WTC11 (cell line): Measurements from ENCODE around the gene ZNF808. TPM values are rescaled to one million over a fixed set of nuclear protein-coding genes. Genes with fewer than 3 reads are reported as not detected.

ENCODE experiments used
- ATAC-seq: fragments of 200-7000 bp; cut with Tn5 transposase; 2 replicates; pipeline ENCODE4 v1.10.0; 2021; ENCODE audit warnings: mild to moderate bottlenecking, moderate library complexity
- CTCF ChIA-PET: fragments of 300-600 bp; sonication (Branson Sonifier 250); formaldehyde crosslinking; loops from one replicate; lab custom pipeline; 2021; ENCODE audit warnings: antibody characterized with exemption; lab: Charles Lee
- POLR2A ChIA-PET: fragments of 350-600 bp; sonication (Branson Sonifier 250); formaldehyde crosslinking; loops from one replicate; lab custom pipeline; 2021; ENCODE audit warnings: antibody characterized with exemption; lab: Charles Lee
- DNase-seq: peaks from one replicate; pipeline ENCODE4 v3.0.0; 2021; ENCODE audit warnings: low spot score
- H3K27ac Mint-ChIP-seq: 2 replicates; pipeline ENCODE4 v1.8.0; 2021; ENCODE audit warnings: mixed read lengths
- H3K27me3 Mint-ChIP-seq: 2 replicates; pipeline ENCODE4 v1.8.0; 2021; ENCODE audit warnings: low read depth, mild to moderate bottlenecking, moderate library complexity, mixed read lengths
- H3K36me3 Mint-ChIP-seq: 2 replicates; pipeline ENCODE4 v1.8.0; 2021; ENCODE audit warnings: mixed read lengths
- H3K4me1 Mint-ChIP-seq: 2 replicates; pipeline ENCODE4 v1.8.0; 2022; ENCODE audit warnings: mixed read lengths
- H3K4me3 Mint-ChIP-seq: 2 replicates; pipeline ENCODE4 v1.8.0; 2021; ENCODE audit warnings: mild to moderate bottlenecking, moderate library complexity, mixed read lengths
- H3K9me3 Mint-ChIP-seq: 2 replicates; pipeline ENCODE4 v1.8.0; 2021; ENCODE audit warnings: mixed read lengths
- ESRRA ChIP-seq: sonication (generic); formaldehyde crosslinking; IDR thresholded peaks from 2 replicates; pipeline ENCODE4 v1.8.1; 2022; ENCODE audit warnings: mild to moderate bottlenecking, missing genetic modification reagents, borderline replicate concordance
- FOXP1 ChIP-seq: sonication (generic); formaldehyde crosslinking; IDR thresholded peaks from 2 replicates; pipeline ENCODE4 v1.8.0; 2022; ENCODE audit warnings: missing genetic modification reagents, mild to moderate bottlenecking, moderate library complexity, borderline replicate concordance
- GTF2I ChIP-seq: fragments of 250-450 bp; sonication (Bioruptor Pico); conservative IDR thresholded peaks from 2 replicates; pipeline ENCODE4 v1.4.0; 2021; ENCODE audit warnings: mild to moderate bottlenecking
- NR1H2 ChIP-seq: sonication (generic); formaldehyde crosslinking; IDR thresholded peaks from 2 replicates; pipeline ENCODE4 v1.9.0; 2021; ENCODE audit warnings: mild to moderate bottlenecking, moderate library complexity, missing genetic modification reagents
- SP1 ChIP-seq: sonication (generic); formaldehyde crosslinking; conservative IDR thresholded peaks from 2 replicates; pipeline ENCODE4 v1.8.1; 2022; ENCODE audit warnings: missing genetic modification reagents
- ZNF121 ChIP-seq: sonication (generic); formaldehyde crosslinking; IDR thresholded peaks from 2 replicates; pipeline ENCODE4 v1.8.0; 2023; ENCODE audit warnings: missing genetic modification reagents
- ZNF263 ChIP-seq: sonication (generic); formaldehyde crosslinking; IDR thresholded peaks from 2 replicates; pipeline ENCODE4 v1.8.1; 2022; ENCODE audit warnings: low read depth, mild to moderate bottlenecking, moderate library complexity, missing genetic modification reagents
- ZNF416 ChIP-seq: fragments of 250-450 bp; sonication (Bioruptor Pico); IDR thresholded peaks from 2 replicates; pipeline ENCODE4 v1.9.0; 2021; ENCODE audit warnings: mild to moderate bottlenecking, inconsistent platforms
- ZNF671 ChIP-seq: fragments of 250-450 bp; sonication (Bioruptor Pico); IDR thresholded peaks from 2 replicates; pipeline ENCODE4 v1.8.0; 2021; ENCODE audit warnings: mild to moderate bottlenecking
- total RNA-seq: library from RNA; stranded (reverse); gene quantifications from 3 replicates; pipeline ENCODE4 v1.2.3, GENCODE V29; 2021
- TF ChIP-seq, protein P1 (sequence below): sonication (generic); formaldehyde crosslinking; IDR thresholded peaks from 2 replicates; pipeline ENCODE4 v1.8.1; 2022; ENCODE audit warnings: low read depth, missing genetic modification reagents, borderline replicate concordance
- TF ChIP-seq, protein P2 (sequence below): fragments of 250-450 bp; sonication (Bioruptor Pico); IDR thresholded peaks from 2 replicates; pipeline ENCODE4 v2.1.2; 2022; ENCODE audit warnings: mild to moderate bottlenecking, moderate library complexity
- TF ChIP-seq, protein P3 (sequence below): sonication (generic); formaldehyde crosslinking; IDR thresholded peaks from 2 replicates; pipeline ENCODE4 v1.8.1; 2023; ENCODE audit warnings: mild to moderate bottlenecking, missing genetic modification reagents
- TF ChIP-seq, protein P4 (sequence below): sonication (generic); formaldehyde crosslinking; IDR thresholded peaks from 2 replicates; pipeline ENCODE4 v1.8.1; 2022; ENCODE audit warnings: mild to moderate bottlenecking, moderate library complexity, missing genetic modification reagents
- TF ChIP-seq, protein P5 (sequence below): sonication (generic); formaldehyde crosslinking; IDR thresholded peaks from 2 replicates; pipeline ENCODE4 v1.8.0; 2022; ENCODE audit warnings: mild to moderate bottlenecking, missing genetic modification reagents
- TF ChIP-seq, protein P6 (sequence below): sonication (generic); formaldehyde crosslinking; IDR thresholded peaks from 2 replicates; pipeline ENCODE4 v1.8.0; 2023; ENCODE audit warnings: missing genetic modification reagents, mild to moderate bottlenecking, borderline replicate concordance
- TF ChIP-seq, protein P7 (sequence below): sonication (generic); formaldehyde crosslinking; IDR thresholded peaks from 2 replicates; pipeline ENCODE4 v1.8.1; 2022; ENCODE audit warnings: low read depth, mild to moderate bottlenecking, moderate library complexity, missing genetic modification reagents, borderline replicate concordance

ZNF808 gene
- total RNA-seq, 1 experiment from 2014 or later: 59.2 TPM

DNA sequence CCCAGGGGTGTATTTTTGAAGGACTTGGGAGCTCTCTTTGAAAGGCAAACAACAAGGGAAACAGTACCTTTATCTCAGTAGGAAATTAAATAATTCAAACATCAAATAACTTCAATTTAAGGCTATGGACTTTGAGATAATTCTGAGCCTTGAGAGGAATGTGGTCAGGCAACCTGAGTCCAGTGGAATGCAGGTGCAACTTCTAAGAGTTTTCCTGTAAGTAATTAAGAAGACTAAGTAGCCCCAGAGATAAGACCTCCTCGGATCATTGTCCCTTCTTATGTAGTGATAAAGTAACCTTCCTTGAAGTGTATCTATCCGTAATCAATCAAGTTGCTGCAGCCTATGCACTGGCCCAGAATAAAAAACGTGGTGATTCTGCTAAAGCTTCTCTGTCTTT, 71.8 kb downstream of the ZNF808 start:
- DNase-seq (no peak), ATAC-seq (no peak)
- ChIA-PET POLR2A (no interaction called here), CTCF (interaction anchor here (3.0 kb wide), 1 partner anchor 8 kb away, joined by 10 read pairs; no protein-coding TSS in a partner anchor)
- Mint-ChIP-seq H3K27ac (peak overlapping the region; percentile 85), H3K27me3 (no peaks in the 10 kb centered on the region; the same call in 1 of the 2 replicates), H3K9me3 (peaks cover 25% of the 10 kb centered on the region), H3K36me3 (peaks cover 36% of the 10 kb centered on the region)
- no peak for TF ChIP-seq ZNF416 (CRISPR knock-in tag)
- TF ChIP-seq, protein P1, sequence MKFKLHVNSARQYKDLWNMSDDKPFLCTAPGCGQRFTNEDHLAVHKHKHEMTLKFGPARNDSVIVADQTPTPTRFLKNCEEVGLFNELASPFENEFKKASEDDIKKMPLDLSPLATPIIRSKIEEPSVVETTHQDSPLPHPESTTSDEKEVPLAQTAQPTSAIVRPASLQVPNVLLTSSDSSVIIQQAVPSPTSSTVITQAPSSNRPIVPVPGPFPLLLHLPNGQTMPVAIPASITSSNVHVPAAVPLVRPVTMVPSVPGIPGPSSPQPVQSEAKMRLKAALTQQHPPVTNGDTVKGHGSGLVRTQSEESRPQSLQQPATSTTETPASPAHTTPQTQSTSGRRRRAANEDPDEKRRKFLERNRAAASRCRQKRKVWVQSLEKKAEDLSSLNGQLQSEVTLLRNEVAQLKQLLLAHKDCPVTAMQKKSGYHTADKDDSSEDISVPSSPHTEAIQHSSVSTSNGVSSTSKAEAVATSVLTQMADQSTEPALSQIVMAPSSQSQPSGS (CRISPR knock-in tag): no peak
- TF ChIP-seq, protein P2, sequence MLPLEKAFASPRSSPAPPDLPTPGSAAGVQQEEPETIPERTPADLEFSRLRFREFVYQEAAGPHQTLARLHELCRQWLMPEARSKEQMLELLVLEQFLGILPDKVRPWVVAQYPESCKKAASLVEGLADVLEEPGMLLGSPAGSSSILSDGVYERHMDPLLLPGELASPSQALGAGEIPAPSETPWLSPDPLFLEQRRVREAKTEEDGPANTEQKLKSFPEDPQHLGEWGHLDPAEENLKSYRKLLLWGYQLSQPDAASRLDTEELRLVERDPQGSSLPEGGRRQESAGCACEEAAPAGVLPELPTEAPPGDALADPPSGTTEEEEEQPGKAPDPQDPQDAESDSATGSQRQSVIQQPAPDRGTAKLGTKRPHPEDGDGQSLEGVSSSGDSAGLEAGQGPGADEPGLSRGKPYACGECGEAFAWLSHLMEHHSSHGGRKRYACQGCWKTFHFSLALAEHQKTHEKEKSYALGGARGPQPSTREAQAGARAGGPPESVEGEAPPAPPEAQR (CRISPR knock-in tag): no peak
- TF ChIP-seq ESRRA (CRISPR knock-in tag): no peak
- TF ChIP-seq ZNF121 (CRISPR knock-in tag): no peak
- TF ChIP-seq NR1H2 (CRISPR knock-in tag): no peak
- TF ChIP-seq, all 79 proteins: peak for 0
- no peak overlapping the region for H3K4me3 Mint-ChIP-seq
- peaks cover 24% of the 10 kb centered on the region for H3K4me1 Mint-ChIP-seq

DNA sequence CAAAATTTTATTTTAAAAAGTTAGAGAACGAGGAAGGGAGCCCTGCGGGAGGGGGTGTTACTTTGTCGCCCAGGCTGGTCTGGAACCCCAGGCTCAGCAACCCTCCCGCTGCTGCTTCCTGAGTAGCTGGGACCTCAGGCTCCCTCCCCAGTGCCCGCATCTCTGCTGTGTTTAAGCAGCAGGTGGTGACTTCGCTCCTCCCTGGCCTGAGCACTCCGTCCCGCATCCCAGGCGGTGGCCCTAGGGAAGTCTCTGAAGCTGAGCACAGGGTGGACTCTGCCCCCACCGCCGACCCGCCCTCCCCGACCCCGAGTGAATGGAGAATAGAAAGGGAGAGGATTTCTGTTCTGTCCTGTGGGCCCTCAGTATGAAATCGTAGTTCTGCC, 73.2 kb downstream of the ZNF808 start:
- H3K4me3 Mint-ChIP-seq: peak overlapping the region; percentile 82
- H3K27ac Mint-ChIP-seq: peak overlapping the region; percentile 49; the same call in 1 of the 2 replicates
- no peaks in the 10 kb centered on the region; the same call in 1 of the 2 replicates for H3K27me3 Mint-ChIP-seq
- POLR2A ChIA-PET: no interaction called here
- TF ChIP-seq GTF2I (CRISPR knock-in tag) (no peak), ZNF263 (CRISPR knock-in tag) (peak; percentile 82; the same call in 1 of the 2 replicates), ZNF121 (CRISPR knock-in tag) (no peak)
- TF ChIP-seq, protein P3, sequence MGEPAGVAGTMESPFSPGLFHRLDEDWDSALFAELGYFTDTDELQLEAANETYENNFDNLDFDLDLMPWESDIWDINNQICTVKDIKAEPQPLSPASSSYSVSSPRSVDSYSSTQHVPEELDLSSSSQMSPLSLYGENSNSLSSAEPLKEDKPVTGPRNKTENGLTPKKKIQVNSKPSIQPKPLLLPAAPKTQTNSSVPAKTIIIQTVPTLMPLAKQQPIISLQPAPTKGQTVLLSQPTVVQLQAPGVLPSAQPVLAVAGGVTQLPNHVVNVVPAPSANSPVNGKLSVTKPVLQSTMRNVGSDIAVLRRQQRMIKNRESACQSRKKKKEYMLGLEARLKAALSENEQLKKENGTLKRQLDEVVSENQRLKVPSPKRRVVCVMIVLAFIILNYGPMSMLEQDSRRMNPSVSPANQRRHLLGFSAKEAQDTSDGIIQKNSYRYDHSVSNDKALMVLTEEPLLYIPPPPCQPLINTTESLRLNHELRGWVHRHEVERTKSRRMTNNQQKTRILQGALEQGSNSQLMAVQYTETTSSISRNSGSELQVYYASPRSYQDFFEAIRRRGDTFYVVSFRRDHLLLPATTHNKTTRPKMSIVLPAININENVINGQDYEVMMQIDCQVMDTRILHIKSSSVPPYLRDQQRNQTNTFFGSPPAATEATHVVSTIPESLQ (CRISPR knock-in tag): no peak
- TF ChIP-seq, protein P4, sequence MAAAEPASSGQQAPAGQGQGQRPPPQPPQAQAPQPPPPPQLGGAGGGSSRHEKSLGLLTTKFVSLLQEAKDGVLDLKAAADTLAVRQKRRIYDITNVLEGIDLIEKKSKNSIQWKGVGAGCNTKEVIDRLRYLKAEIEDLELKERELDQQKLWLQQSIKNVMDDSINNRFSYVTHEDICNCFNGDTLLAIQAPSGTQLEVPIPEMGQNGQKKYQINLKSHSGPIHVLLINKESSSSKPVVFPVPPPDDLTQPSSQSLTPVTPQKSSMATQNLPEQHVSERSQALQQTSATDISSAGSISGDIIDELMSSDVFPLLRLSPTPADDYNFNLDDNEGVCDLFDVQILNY (CRISPR knock-in tag): no peak
- TF ChIP-seq, all 79 proteins: peak for 1
- peaks cover 21% of the 10 kb centered on the region for H3K9me3 Mint-ChIP-seq
- CTCF ChIA-PET: interaction anchor here (0.6 to 3.0 kb wide), 3 partner anchors 10 to 101 kb away, joined by 3 to 10 read pairs (median 4); no protein-coding TSS in a partner anchor
- ATAC-seq (peak; percentile 14), DNase-seq (peak; percentile 56)
- H3K36me3 Mint-ChIP-seq: peaks cover 28% of the 10 kb centered on the region
- H3K4me1 Mint-ChIP-seq: peaks cover 24% of the 10 kb centered on the region

DNA sequence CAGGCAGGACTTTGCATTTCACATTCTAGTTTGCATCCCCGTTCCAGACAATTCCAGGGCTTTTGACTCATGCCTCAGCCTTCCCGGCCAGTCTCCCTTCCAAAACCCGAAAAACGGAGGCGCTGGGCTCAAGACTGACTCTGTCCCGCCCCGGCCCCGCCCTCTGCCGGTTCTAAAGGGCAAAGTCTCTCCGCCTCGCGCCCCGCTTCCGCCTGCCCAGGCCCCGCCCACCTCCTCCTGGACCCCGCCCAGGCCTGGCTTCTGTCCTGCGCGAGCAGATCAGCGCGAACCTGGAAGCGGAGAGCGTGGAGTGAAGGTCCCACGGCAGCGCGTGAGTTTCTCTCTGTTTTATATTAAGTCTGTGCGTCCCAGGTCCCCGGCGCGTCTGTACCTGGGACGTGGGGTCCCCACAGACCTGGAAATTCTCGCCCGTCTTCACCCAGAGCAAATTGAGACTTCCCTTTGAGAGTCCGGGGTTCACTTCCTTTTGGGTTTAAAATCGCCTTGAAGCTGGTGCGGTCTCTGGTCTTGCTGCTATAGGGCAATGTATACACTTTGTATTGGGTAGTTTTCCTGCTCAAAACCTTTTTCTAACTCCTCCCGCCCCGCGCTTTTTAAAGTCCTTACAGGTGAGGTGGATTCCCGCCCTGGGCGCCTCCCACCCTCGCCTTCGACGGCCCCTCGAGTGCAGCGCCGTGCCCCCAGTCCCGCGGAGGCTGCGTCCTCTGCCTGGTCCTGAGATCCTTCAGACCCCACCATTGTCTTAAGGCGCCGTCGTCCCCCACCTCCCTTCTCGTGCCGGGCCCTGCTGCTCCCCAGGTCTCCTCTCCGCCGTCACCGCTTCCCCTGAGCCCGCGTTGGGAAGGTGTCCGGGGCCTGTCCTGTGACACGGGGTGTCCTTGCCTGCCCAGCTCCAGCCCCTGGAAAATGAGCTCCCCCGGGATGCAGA, 73.8 kb downstream of the ZNF808 start:
- no peaks in the 10 kb centered on the region; the same call in 1 of the 2 replicates for H3K27me3 Mint-ChIP-seq
- H3K36me3 Mint-ChIP-seq: peaks cover 21% of the 10 kb centered on the region
- peak overlapping the region; percentile 82 for H3K4me3 Mint-ChIP-seq
- ChIA-PET POLR2A (interaction anchor here (0.6 kb wide), 1 partner anchor 252 kb away, joined by 5 read pairs; no protein-coding TSS in a partner anchor), CTCF (interaction anchor here (0.8 to 3.0 kb wide), 10 partner anchors 10 to 258 kb away, joined by 3 to 10 read pairs (median 4); partner anchors contain the start of genes ZNF808, ZNF83 and ZNF880)
- peak overlapping the region; percentile 49; the same call in 1 of the 2 replicates for H3K27ac Mint-ChIP-seq
- H3K9me3 Mint-ChIP-seq: peaks cover 15% of the 10 kb centered on the region
- ATAC-seq (peak; percentile 94), DNase-seq (peak; percentile 98)
- peaks cover 29% of the 10 kb centered on the region for H3K4me1 Mint-ChIP-seq
- TF ChIP-seq, protein P5, sequence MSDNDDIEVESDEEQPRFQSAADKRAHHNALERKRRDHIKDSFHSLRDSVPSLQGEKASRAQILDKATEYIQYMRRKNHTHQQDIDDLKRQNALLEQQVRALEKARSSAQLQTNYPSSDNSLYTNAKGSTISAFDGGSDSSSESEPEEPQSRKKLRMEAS (CRISPR knock-in tag): peak; percentile 53; the same call in 1 of the 2 replicates
- TF ChIP-seq, protein P6, sequence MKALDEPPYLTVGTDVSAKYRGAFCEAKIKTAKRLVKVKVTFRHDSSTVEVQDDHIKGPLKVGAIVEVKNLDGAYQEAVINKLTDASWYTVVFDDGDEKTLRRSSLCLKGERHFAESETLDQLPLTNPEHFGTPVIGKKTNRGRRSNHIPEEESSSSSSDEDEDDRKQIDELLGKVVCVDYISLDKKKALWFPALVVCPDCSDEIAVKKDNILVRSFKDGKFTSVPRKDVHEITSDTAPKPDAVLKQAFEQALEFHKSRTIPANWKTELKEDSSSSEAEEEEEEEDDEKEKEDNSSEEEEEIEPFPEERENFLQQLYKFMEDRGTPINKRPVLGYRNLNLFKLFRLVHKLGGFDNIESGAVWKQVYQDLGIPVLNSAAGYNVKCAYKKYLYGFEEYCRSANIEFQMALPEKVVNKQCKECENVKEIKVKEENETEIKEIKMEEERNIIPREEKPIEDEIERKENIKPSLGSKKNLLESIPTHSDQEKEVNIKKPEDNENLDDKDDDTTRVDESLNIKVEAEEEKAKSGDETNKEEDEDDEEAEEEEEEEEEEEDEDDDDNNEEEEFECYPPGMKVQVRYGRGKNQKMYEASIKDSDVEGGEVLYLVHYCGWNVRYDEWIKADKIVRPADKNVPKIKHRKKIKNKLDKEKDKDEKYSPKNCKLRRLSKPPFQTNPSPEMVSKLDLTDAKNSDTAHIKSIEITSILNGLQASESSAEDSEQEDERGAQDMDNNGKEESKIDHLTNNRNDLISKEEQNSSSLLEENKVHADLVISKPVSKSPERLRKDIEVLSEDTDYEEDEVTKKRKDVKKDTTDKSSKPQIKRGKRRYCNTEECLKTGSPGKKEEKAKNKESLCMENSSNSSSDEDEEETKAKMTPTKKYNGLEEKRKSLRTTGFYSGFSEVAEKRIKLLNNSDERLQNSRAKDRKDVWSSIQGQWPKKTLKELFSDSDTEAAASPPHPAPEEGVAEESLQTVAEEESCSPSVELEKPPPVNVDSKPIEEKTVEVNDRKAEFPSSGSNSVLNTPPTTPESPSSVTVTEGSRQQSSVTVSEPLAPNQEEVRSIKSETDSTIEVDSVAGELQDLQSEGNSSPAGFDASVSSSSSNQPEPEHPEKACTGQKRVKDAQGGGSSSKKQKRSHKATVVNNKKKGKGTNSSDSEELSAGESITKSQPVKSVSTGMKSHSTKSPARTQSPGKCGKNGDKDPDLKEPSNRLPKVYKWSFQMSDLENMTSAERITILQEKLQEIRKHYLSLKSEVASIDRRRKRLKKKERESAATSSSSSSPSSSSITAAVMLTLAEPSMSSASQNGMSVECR (CRISPR knock-in tag): 0 out of 2 replicates have a peak, but pooled peaks have one; percentile 23
- TF ChIP-seq SP1 (peak; percentile 77), FOXP1 (CRISPR knock-in tag) (peak; percentile 41; the same call in 1 of the 2 replicates), ZNF671 (CRISPR knock-in tag) (no peak)
- TF ChIP-seq, protein P7, sequence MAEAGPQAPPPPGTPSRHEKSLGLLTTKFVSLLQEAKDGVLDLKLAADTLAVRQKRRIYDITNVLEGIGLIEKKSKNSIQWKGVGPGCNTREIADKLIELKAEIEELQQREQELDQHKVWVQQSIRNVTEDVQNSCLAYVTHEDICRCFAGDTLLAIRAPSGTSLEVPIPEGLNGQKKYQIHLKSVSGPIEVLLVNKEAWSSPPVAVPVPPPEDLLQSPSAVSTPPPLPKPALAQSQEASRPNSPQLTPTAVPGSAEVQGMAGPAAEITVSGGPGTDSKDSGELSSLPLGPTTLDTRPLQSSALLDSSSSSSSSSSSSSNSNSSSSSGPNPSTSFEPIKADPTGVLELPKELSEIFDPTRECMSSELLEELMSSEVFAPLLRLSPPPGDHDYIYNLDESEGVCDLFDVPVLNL: 0 out of 2 replicates have a peak, but pooled peaks have one; percentile 41
